HepG2 (cell line): ENCODE results near the gene EFNA3. TPM values are rescaled to one million over a fixed set of nuclear protein-coding genes. Genes with fewer than 3 reads are reported as not detected.

Source experiments
- ATRX ChIP-seq: sonication (generic); formaldehyde crosslinking; IDR thresholded peaks from 2 replicates; pipeline ENCODE4 v1.4.0; 2020; ENCODE audit warnings: missing genetic modification reagents, borderline replicate concordance
- CCAR2 ChIP-seq: fragments of 200-400 bp; formaldehyde crosslinking; optimal IDR thresholded peaks from 2 replicates; pipeline ENCODE3; 2018; ENCODE audit warnings: low read depth, mild to moderate bottlenecking, low read length, moderate library complexity
- JUND ChIP-seq: sonication (generic); formaldehyde crosslinking; IDR thresholded peaks from 2 replicates; pipeline ENCODE4 v1.8.0; 2022; ENCODE audit warnings: mild to moderate bottlenecking, missing genetic modification reagents
- MIER2 ChIP-seq: IDR thresholded peaks from 2 replicates; pipeline ENCODE4 v1.6.1; 2016; ENCODE audit warnings: missing biosample characterization, missing genetic modification reagents
- NFE2L2 ChIP-seq: fragments of 150-350 bp; IDR thresholded peaks from 2 replicates; pipeline ENCODE4 v1.6.1; 2014; ENCODE audit warnings: low read length
- NFYB ChIP-seq: sonication (generic); formaldehyde crosslinking; IDR thresholded peaks from 2 replicates; pipeline ENCODE4 v1.4.0; 2020; ENCODE audit warnings: missing genetic modification reagents
- NR3C1 ChIP-seq: sonication (generic); formaldehyde crosslinking; IDR thresholded peaks from 2 replicates; pipeline ENCODE4 v1.4.0; 2020; ENCODE audit warnings: missing genetic modification reagents
- POLR2G ChIP-seq: fragments of 200-400 bp; formaldehyde crosslinking; IDR thresholded peaks from 2 replicates; pipeline ENCODE4 v1.6.1; 2018; ENCODE audit warnings: mild to moderate bottlenecking, low read depth, low read length, moderate library complexity
- TBP ChIP-seq: sonication (generic); formaldehyde crosslinking; IDR thresholded peaks from 2 replicates; pipeline ENCODE4 v1.5.0; 2020; ENCODE audit warnings: missing genetic modification reagents
- ZBTB42 ChIP-seq: sonication (generic); formaldehyde crosslinking; IDR thresholded peaks from 2 replicates; pipeline ENCODE4 v1.5.0; 2020; ENCODE audit warnings: mild to moderate bottlenecking, missing genetic modification reagents
- ZFP82 ChIP-seq: sonication (generic); formaldehyde crosslinking; IDR thresholded peaks from 2 replicates; pipeline ENCODE4 v1.5.1; 2020; ENCODE audit warnings: mild to moderate bottlenecking, missing genetic modification reagents, borderline replicate concordance
- ZFYVE20 ChIP-seq: sonication (generic); formaldehyde crosslinking; IDR thresholded peaks from 2 replicates; pipeline ENCODE4 v1.8.0; 2023; ENCODE audit warnings: low read depth, mild to moderate bottlenecking, moderate library complexity, missing genetic modification reagents, borderline replicate concordance
- ZNF12 ChIP-seq: sonication (generic); formaldehyde crosslinking; IDR thresholded peaks from 2 replicates; pipeline ENCODE4 v1.5.0; 2020; ENCODE audit warnings: missing genetic modification reagents
- ZNF260 ChIP-seq: sonication (generic); formaldehyde crosslinking; IDR thresholded peaks from 2 replicates; pipeline ENCODE4 v1.4.0; 2020; ENCODE audit warnings: missing genetic modification reagents, low read depth, mild to moderate bottlenecking, borderline replicate concordance
- ZNF331 ChIP-seq: sonication (generic); formaldehyde crosslinking; IDR thresholded peaks from 2 replicates; pipeline ENCODE4 v1.4.0; 2020; ENCODE audit warnings: missing genetic modification reagents
- ZNF382 ChIP-seq: sonication (generic); formaldehyde crosslinking; IDR thresholded peaks from 2 replicates; pipeline ENCODE4 v1.5.0; 2020; ENCODE audit warnings: missing genetic modification reagents, mild to moderate bottlenecking, borderline replicate concordance
- ZNF432 ChIP-seq: sonication (generic); formaldehyde crosslinking; IDR thresholded peaks from 2 replicates; pipeline ENCODE4 v1.5.0; 2020; ENCODE audit warnings: missing genetic modification reagents, mild to moderate bottlenecking, borderline replicate concordance
- ZNF644 ChIP-seq: IDR thresholded peaks from 2 replicates; pipeline ENCODE4 v1.6.1; 2016; ENCODE audit warnings: low read depth
- polyA plus RNA-seq, 8 experiments: library from polyadenylated mRNA; depleted of rRNA in 3 of 8; stranded (reverse) in 7 of 8; unstranded in 1 of 8; fragments of >200 nt; fragmentation: Illumina TruSeq in 4 of 8; extraction: Trizol in 4 of 8; gene quantifications; 2 replicates each; pipeline versions ENCODE4 v1.2.1 to v1.2.3, GENCODE V29; 2011 to 2016; ENCODE audit warnings: low read depth in 4 of 8, missing spikeins in 1 of 8, mixed read lengths in 1 of 8; ENCODE audit not compliant: insufficient read depth in 1 of 8
- total RNA-seq, 5 experiments: library from RNA; depleted of rRNA; stranded (reverse); fragments of >200 nt; fragmentation: Illumina TruSeq; extraction: Trizol; gene quantifications; 2 replicates each; pipeline ENCODE4 v1.2.3, GENCODE V29; 2016; ENCODE audit warnings: low read depth in 1 of 5
- TF ChIP-seq, protein P1 (sequence below): IDR thresholded peaks from 2 replicates; pipeline ENCODE4 v1.6.1; 2016
- TF ChIP-seq, protein P2 (sequence below): sonication (generic); formaldehyde crosslinking; IDR thresholded peaks from 2 replicates; pipeline ENCODE4 v1.8.0; 2022; ENCODE audit warnings: mild to moderate bottlenecking, missing genetic modification reagents; ENCODE audit not compliant: insufficient replicate concordance
- TF ChIP-seq, protein P3 (sequence below): sonication (generic); formaldehyde crosslinking; conservative IDR thresholded peaks from 2 replicates; pipeline ENCODE4 v1.4.0; 2020; ENCODE audit warnings: missing genetic modification reagents
- TF ChIP-seq, protein P4 (sequence below): fragments of 450-650 bp; IDR thresholded peaks from 2 replicates; pipeline ENCODE4 v1.6.1; 2016
- TF ChIP-seq, protein P5 (sequence below): fragments of 450-650 bp; IDR thresholded peaks from 2 replicates; pipeline ENCODE4 v1.6.1; 2017

EFNA3 gene
- total and polyA plus RNA-seq, 2 of the 13 experiments (the other 11 are each of a cell fraction or from before 2014, with no cell fraction given), result 1.0 to 5.7 TPM

DNA sequence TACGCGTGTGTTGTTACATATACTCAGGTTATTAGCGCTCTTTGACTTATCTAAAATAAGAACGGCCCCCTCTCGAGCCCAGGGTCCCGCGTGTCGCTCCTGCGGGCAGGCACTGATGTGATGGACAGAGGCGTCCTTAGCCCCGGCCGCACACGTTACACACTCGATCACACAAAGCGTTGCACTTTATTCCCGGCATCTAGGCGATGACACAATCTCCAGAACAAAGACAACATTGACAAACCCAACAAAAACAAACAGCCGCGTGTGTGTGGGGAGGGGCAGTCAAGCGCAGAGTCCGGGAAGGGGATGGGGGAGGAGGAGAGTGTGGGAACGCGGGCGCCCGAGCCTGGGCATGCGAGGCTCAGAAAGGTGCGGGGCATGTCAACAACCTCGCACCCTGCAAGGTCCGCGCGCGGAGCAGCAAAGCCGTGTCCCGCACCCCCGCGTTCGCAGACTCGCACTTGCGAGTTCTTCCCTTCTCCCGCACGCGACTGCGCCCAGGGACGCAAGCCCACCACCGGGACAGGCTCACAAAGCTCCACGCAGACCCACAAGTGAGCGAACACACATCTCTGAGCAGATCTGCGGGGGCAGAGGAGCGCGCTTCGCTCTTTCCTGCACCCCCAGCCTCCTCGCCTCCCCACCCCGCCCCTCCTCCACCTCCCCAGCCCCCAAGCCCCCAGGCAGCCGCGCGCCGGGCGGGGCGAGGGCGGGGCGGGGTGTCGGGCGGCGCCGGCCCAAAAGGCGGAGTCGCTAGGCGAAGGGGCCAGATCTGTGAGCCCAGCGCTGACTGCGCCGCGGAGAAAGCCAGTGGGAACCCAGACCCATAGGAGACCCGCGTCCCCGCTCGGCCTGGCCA is 48.7 kb downstream of the EFNA3 start, which contains the start of gene EFNA1 (continued):
- TF ChIP-seq, protein P1, sequence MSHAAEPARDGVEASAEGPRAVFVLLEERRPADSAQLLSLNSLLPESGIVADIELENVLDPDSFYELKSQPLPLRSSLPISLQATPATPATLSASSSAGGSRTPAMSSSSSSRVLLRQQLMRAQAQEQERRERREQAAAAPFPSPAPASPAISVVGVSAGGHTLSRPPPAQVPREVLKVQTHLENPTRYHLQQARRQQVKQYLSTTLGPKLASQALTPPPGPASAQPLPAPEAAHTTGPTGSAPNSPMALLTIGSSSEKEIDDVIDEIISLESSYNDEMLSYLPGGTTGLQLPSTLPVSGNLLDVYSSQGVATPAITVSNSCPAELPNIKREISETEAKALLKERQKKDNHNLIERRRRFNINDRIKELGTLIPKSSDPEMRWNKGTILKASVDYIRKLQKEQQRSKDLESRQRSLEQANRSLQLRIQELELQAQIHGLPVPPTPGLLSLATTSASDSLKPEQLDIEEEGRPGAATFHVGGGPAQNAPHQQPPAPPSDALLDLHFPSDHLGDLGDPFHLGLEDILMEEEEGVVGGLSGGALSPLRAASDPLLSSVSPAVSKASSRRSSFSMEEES (CRISPR knock-in tag), result peak; percentile 95
- TF ChIP-seq CCAR2 (peak; percentile 18), ZNF382 (no peak), JUND (peak; percentile 67; the same call in 1 of the 2 replicates), NFYB (CRISPR knock-in tag) (no peak; the same call in 1 of the 2 replicates), NFE2L2 (no peak), NR3C1 (CRISPR knock-in tag) (no peak), ZNF331 (CRISPR knock-in tag) (peak; percentile 76; the same call in 1 of the 2 replicates), MIER2 (CRISPR knock-in tag) (peak; percentile 68; the same call in 1 of the 2 replicates), ZNF260 (CRISPR knock-in tag) (no peak), ZNF432 (CRISPR knock-in tag) (no peak), ZBTB42 (CRISPR knock-in tag) (0 out of 2 replicates have a peak, but pooled peaks have one; percentile 87), TBP (no peak), ATRX (CRISPR knock-in tag) (no peak), ZFYVE20 (CRISPR knock-in tag) (no peak), ZNF12 (CRISPR knock-in tag) (no peak; the same call in 1 of the 2 replicates), POLR2G (peak; percentile 94), ZFP82 (CRISPR knock-in tag) (peak; percentile 25; the same call in 1 of the 2 replicates), ZNF644 (CRISPR knock-in tag) (no peak)
- TF ChIP-seq, protein P2, sequence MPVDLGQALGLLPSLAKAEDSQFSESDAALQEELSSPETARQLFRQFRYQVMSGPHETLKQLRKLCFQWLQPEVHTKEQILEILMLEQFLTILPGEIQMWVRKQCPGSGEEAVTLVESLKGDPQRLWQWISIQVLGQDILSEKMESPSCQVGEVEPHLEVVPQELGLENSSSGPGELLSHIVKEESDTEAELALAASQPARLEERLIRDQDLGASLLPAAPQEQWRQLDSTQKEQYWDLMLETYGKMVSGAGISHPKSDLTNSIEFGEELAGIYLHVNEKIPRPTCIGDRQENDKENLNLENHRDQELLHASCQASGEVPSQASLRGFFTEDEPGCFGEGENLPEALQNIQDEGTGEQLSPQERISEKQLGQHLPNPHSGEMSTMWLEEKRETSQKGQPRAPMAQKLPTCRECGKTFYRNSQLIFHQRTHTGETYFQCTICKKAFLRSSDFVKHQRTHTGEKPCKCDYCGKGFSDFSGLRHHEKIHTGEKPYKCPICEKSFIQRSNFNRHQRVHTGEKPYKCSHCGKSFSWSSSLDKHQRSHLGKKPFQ (CRISPR knock-in tag), result peak; percentile 45
- TF ChIP-seq, protein P3, sequence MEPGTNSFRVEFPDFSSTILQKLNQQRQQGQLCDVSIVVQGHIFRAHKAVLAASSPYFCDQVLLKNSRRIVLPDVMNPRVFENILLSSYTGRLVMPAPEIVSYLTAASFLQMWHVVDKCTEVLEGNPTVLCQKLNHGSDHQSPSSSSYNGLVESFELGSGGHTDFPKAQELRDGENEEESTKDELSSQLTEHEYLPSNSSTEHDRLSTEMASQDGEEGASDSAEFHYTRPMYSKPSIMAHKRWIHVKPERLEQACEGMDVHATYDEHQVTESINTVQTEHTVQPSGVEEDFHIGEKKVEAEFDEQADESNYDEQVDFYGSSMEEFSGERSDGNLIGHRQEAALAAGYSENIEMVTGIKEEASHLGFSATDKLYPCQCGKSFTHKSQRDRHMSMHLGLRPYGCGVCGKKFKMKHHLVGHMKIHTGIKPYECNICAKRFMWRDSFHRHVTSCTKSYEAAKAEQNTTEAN (CRISPR knock-in tag), result peak; percentile 100
- TF ChIP-seq, protein P4, sequence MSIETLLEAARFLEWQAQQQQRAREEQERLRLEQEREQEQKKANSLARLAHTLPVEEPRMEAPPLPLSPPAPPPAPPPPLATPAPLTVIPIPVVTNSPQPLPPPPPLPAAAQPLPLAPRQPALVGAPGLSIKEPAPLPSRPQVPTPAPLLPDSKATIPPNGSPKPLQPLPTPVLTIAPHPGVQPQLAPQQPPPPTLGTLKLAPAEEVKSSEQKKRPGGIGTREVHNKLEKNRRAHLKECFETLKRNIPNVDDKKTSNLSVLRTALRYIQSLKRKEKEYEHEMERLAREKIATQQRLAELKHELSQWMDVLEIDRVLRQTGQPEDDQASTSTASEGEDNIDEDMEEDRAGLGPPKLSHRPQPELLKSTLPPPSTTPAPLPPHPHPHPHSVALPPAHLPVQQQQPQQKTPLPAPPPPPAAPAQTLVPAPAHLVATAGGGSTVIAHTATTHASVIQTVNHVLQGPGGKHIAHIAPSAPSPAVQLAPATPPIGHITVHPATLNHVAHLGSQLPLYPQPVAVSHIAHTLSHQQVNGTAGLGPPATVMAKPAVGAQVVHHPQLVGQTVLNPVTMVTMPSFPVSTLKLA, result peak; percentile 93
- TF ChIP-seq, protein P5, sequence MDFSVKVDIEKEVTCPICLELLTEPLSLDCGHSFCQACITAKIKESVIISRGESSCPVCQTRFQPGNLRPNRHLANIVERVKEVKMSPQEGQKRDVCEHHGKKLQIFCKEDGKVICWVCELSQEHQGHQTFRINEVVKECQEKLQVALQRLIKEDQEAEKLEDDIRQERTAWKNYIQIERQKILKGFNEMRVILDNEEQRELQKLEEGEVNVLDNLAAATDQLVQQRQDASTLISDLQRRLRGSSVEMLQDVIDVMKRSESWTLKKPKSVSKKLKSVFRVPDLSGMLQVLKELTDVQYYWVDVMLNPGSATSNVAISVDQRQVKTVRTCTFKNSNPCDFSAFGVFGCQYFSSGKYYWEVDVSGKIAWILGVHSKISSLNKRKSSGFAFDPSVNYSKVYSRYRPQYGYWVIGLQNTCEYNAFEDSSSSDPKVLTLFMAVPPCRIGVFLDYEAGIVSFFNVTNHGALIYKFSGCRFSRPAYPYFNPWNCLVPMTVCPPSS, result no peak
